B cell (primary cell): ENCODE results near the gene SOCS3.

Source experiments
- EZH2 ChIP-seq: IDR thresholded peaks from 2 replicates; pipeline ENCODE4 v1.6.1; 2012; ENCODE audit warnings: borderline replicate concordance, low read depth, mild to moderate bottlenecking, moderate library complexity, low read length; ENCODE audit not compliant: insufficient read depth, poor library complexity, severe bottlenecking
- TF ChIP-seq, protein P1 (sequence below): fragments of 200-600 bp; IDR thresholded peaks from one replicate; pipeline ENCODE4 v1.8.0; 2022; ENCODE audit warnings: antibody characterized with exemption, mild to moderate bottlenecking

- TF ChIP-seq, protein P1, sequence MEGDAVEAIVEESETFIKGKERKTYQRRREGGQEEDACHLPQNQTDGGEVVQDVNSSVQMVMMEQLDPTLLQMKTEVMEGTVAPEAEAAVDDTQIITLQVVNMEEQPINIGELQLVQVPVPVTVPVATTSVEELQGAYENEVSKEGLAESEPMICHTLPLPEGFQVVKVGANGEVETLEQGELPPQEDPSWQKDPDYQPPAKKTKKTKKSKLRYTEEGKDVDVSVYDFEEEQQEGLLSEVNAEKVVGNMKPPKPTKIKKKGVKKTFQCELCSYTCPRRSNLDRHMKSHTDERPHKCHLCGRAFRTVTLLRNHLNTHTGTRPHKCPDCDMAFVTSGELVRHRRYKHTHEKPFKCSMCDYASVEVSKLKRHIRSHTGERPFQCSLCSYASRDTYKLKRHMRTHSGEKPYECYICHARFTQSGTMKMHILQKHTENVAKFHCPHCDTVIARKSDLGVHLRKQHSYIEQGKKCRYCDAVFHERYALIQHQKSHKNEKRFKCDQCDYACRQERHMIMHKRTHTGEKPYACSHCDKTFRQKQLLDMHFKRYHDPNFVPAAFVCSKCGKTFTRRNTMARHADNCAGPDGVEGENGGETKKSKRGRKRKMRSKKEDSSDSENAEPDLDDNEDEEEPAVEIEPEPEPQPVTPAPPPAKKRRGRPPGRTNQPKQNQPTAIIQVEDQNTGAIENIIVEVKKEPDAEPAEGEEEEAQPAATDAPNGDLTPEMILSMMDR = no peak
- no peak for TF ChIP-seq EZH2
Observed at GRCh38 chr17:78357177-78357586, 2.7 kb downstream of the SOCS3 start.
